Activated naive CD4-positive, alpha-beta T cell treated with anti-CD3 and anti-CD28 coated beads, Interleukin-2, amount 10 ng/mL, durations not matched to agents 7 days and 5 days (primary cell): ENCODE results near the gene ZNF281.

Experiments
- CTCF ChIA-PET: fragments of 350-600 bp; sonication (Branson Sonifier 250); formaldehyde crosslinking; loops from one replicate; lab custom pipeline; 2021; ENCODE audit warnings: antibody characterized with exemption; lab: Charles Lee
- DNase-seq: peaks from one replicate; pipeline ENCODE4 v3.0.0-alpha.2; 2020
- H3K27ac Mint-ChIP-seq: one replicate; pipeline ENCODE4 v1.8.0; 2021; ENCODE audit warnings: mild to moderate bottlenecking, moderate library complexity, mixed read lengths
- H3K27me3 Mint-ChIP-seq: one replicate; pipeline ENCODE4 v1.8.0; 2021; ENCODE audit warnings: mild to moderate bottlenecking, mixed read lengths
- H3K36me3 Mint-ChIP-seq: one replicate; pipeline ENCODE4 v1.8.0; 2021; ENCODE audit warnings: mixed read lengths
- H3K4me1 Mint-ChIP-seq: one replicate; pipeline ENCODE4 v1.8.0; 2021; ENCODE audit warnings: mixed read lengths
- H3K4me3 Mint-ChIP-seq: one replicate; pipeline ENCODE4 v1.8.0; 2021; ENCODE audit warnings: mild to moderate bottlenecking, moderate library complexity, mixed read lengths
- H3K9me3 Mint-ChIP-seq: one replicate; pipeline ENCODE4 v1.8.0; 2021; ENCODE audit warnings: mixed read lengths

Gene ZNF281

DNA sequence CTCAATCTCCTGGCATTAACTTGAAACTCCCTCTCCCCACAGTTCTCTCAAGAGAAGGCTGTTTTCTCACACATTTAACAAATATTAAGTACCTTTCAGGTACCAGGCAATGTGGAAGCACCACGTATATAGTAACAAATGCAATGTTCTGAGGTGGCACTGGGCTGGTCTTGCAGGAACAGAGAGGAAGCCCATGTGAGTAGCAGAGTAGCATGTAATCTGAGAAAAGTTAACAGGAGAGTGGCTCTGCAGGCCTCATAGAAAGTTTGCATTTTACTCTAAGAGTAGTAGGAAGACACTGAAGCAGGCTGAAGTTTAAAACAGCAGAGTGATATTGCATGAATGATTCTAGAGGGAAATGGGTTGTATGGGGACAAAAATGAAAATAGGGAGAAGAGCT is 21.0 kb downstream of the ZNF281 start:
- Mint-ChIP-seq H3K27ac (no peak overlapping the region), H3K4me1 (no peaks in the 10 kb centered on the region), H3K4me3 (no peak overlapping the region), H3K9me3 (no peaks in the 10 kb centered on the region), H3K36me3 (no peaks in the 10 kb centered on the region), H3K27me3 (no peaks in the 10 kb centered on the region)
- CTCF ChIA-PET = no interaction called here
- no peak for DNase-seq

DNA sequence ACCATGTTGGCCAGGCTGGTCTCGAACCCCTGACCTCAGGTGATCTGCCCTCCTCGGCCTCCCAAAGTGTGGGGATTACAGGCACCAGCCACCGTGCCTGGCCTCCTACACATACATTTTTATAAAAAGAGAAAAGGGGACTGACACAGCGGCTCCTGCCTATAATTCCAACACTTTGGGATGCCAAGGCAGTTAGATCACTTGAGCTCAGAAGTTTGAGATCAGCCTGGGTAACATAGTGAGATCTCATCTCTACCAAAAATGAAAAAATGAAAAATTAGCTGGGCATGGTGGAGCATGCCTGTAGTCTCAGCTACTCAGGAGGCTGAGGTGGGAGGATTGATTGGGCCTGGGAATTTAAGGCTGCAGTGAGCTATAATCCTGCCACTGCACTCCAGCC is 23.4 kb downstream of the ZNF281 start:
- no peak overlapping the region for H3K4me3 Mint-ChIP-seq
- H3K36me3 Mint-ChIP-seq = no peaks in the 10 kb centered on the region
- CTCF ChIA-PET = no interaction called here
- no peak overlapping the region for H3K27ac Mint-ChIP-seq
- no peak for DNase-seq
- H3K9me3 Mint-ChIP-seq = no peaks in the 10 kb centered on the region
- no peaks in the 10 kb centered on the region for H3K27me3 Mint-ChIP-seq
- no peaks in the 10 kb centered on the region for H3K4me1 Mint-ChIP-seq

DNA sequence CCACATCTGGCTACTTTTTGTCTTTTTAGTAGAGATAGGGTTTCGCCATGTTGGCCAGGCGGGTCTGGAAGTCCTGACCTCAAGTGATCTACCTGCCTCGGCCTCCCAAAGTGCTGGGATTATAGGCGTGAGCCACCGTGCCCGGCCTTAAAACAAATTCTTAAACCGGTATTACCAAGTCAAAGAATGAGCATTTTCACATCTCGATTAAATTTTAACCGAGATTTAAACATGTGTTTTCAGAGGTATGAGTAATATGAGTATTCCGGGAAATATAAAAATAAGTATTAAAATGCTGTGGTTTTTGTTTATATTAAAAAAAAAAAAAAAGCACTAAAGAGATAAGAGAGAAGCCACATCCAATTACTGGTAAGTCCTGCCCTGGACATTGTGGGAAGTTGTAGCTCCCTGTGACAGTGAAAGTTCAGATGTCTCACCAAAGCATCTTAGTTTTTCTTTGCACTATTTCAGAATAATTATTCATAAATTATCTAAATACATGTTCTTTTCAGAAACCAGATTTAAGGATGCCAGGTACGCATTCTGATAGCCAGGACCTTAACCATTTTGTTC is 24.9 kb downstream of the ZNF281 start:
- Mint-ChIP-seq H3K27ac (no peak overlapping the region), H3K27me3 (no peaks in the 10 kb centered on the region), H3K9me3 (no peaks in the 10 kb centered on the region), H3K4me3 (no peak overlapping the region), H3K36me3 (no peaks in the 10 kb centered on the region), H3K4me1 (no peaks in the 10 kb centered on the region)
- no peak for DNase-seq
- CTCF ChIA-PET = no interaction called here

DNA sequence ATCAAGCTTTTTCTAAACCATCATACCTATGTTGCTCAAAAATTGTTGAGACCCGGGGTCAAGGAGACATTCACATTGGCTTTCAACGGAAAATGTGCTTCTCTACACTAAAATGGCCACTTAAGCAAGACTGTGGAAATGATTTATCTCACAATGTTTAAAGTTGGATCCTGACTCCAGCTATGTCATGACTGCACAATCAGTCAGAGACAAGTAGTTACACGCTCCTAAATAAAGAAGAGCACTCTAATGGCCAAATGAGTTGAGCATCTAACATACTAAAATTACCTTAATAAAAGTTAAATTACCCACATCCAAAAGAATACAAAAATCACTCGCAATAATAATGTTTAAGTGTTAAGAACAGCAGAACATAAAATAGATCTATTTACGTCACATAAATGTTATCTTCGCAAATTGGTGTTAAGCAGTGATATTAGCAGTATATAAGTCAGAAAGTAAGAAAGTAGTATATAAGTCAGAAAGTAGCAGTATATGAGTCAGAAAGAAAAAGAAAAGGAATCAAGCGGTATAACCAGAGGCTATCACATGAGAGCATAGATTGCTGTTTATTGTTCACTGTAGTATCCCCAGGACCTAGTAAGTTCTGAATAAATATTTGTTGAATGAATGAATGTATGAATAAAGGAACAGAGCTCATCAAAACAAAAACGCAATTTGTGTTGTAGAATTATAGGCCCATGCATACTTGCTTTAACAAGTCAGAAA is 28.4 kb downstream of the ZNF281 start:
- no peak for DNase-seq
- Mint-ChIP-seq H3K27ac (no peak overlapping the region), H3K4me1 (peaks cover 2% of the 10 kb centered on the region), H3K4me3 (no peak overlapping the region), H3K27me3 (no peaks in the 10 kb centered on the region), H3K36me3 (no peaks in the 10 kb centered on the region), H3K9me3 (no peaks in the 10 kb centered on the region)
- CTCF ChIA-PET = no interaction called here

DNA sequence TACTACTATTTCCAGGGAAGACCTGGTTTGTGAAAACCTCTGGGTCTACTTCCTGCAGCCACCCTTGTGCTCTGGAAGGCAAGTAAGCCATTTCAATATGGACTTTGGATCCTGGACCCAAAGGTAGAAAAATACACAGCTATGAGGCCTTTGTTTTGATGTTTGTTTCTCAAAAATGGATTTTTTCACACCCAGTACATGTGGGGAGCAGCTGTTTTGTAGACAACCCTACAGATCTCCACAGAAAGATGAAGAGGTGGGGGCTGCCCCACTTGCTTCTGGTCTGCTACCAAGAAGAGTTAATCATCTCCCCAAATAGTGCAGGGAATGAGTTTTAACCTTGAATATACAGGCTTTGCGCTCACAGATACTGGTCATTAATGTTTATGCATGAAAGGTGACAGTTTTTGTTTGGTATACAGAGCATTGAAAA is 29.2 kb downstream of the ZNF281 start:
- no peaks in the 10 kb centered on the region for H3K27me3 Mint-ChIP-seq
- H3K36me3 Mint-ChIP-seq = no peaks in the 10 kb centered on the region
- no peak overlapping the region for H3K27ac Mint-ChIP-seq
- H3K4me3 Mint-ChIP-seq = no peak overlapping the region
- H3K9me3 Mint-ChIP-seq = no peaks in the 10 kb centered on the region
- CTCF ChIA-PET = no interaction called here
- H3K4me1 Mint-ChIP-seq = peaks cover 2% of the 10 kb centered on the region
- no peak for DNase-seq

DNA sequence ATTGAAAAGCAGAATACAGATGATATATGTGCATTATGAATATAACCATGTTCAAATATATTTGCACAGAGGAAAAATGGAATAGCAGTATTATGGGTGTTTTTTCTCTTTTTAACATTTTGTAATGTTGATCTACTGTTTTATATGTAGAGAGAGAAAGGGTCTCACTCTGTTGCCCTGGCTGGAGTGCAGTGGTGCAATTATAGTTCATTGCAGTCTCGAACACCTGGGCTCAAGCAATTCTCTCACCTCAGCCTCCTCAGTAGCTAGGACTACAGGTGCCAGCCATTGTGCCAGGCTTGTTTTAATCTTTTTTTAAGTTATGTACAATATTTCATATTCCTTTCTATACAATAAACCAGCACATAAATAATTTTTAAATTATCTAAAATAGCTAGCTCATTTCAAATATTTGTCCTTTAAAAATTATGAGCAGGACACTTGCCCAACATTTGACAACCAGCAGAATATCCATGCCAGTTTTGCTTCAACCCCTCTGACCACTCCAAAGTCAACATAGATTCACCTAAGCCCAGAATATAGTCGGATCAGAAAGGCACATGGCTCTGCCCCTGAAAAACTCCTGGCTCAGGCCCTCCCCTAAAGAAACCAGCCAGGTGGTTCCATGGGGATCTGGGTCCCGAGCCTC is 29.8 kb downstream of the ZNF281 start:
- no peak overlapping the region for H3K27ac Mint-ChIP-seq
- H3K27me3 Mint-ChIP-seq = no peaks in the 10 kb centered on the region
- peaks cover 2% of the 10 kb centered on the region for H3K4me1 Mint-ChIP-seq
- H3K36me3 Mint-ChIP-seq = no peaks in the 10 kb centered on the region
- DNase-seq = no peak
- H3K9me3 Mint-ChIP-seq = no peaks in the 10 kb centered on the region
- no peak overlapping the region for H3K4me3 Mint-ChIP-seq
- CTCF ChIA-PET = no interaction called here

DNA sequence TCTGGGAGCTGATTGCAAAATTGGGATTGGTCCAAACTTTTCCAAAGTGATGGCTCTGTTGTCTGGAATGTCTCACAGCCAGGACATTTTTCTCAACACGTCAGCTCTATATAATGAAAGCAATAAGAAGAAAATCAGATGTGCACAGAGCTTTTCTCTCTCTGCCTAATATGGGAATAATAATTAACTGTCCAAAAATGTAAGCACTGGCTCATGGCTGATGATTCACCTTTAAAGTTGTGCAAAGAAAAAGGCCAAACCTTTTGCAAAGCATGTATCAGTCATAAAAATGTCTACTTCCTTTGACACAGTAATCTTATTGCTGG is 30.4 kb downstream of the ZNF281 start:
- Mint-ChIP-seq H3K9me3 (no peaks in the 10 kb centered on the region), H3K4me1 (peaks cover 2% of the 10 kb centered on the region), H3K4me3 (no peak overlapping the region), H3K27ac (no peak overlapping the region), H3K36me3 (no peaks in the 10 kb centered on the region), H3K27me3 (no peaks in the 10 kb centered on the region)
- CTCF ChIA-PET = no interaction called here
- no peak for DNase-seq

DNA sequence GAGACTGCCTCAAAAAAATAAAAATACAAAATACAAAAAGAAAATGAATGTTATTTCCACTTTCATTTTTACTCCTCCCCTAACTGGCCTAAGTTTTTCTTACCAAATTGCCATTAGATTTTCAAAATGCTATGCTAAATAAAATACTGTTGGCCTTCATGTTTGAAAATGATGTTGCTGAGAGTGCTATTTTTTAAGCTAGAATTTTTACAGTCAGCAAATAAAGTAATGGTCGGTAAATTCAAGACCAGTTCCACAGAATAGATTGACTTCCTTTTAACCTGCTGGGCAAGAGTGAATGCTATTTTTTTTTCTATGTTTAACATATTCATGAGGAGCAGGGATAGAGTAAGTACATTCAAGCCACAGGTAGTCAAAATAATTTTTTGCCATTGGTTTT is 31.7 kb downstream of the ZNF281 start:
- H3K27me3 Mint-ChIP-seq = no peaks in the 10 kb centered on the region
- H3K36me3 Mint-ChIP-seq = no peaks in the 10 kb centered on the region
- H3K4me1 Mint-ChIP-seq = peaks cover 2% of the 10 kb centered on the region
- no peaks in the 10 kb centered on the region for H3K9me3 Mint-ChIP-seq
- no peak overlapping the region for H3K27ac Mint-ChIP-seq
- CTCF ChIA-PET = no interaction called here
- DNase-seq = no peak
- no peak overlapping the region for H3K4me3 Mint-ChIP-seq

DNA sequence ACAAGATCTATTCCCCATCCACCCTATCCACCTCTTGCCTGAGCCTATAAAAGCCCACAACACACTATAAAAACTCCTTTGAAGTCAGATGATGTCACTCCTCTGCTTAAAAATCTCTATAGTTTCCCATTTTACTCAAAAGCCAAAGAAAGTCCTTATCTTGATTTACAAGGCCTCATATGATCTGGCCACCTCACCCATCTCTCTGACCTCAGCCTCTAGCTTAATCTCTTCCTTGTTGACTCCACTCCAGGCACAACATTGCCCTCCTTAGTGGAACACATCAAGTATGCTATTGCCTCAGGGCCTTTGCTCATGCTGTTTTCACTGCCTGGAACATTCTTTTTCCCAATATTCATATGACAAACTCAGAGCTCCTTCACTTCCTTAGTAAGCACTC is 33.3 kb downstream of the ZNF281 start:
- CTCF ChIA-PET = no interaction called here
- Mint-ChIP-seq H3K27ac (no peak overlapping the region), H3K4me3 (no peak overlapping the region), H3K4me1 (peaks cover 2% of the 10 kb centered on the region), H3K27me3 (no peaks in the 10 kb centered on the region), H3K9me3 (no peaks in the 10 kb centered on the region), H3K36me3 (no peaks in the 10 kb centered on the region)
- DNase-seq = no peak

DNA sequence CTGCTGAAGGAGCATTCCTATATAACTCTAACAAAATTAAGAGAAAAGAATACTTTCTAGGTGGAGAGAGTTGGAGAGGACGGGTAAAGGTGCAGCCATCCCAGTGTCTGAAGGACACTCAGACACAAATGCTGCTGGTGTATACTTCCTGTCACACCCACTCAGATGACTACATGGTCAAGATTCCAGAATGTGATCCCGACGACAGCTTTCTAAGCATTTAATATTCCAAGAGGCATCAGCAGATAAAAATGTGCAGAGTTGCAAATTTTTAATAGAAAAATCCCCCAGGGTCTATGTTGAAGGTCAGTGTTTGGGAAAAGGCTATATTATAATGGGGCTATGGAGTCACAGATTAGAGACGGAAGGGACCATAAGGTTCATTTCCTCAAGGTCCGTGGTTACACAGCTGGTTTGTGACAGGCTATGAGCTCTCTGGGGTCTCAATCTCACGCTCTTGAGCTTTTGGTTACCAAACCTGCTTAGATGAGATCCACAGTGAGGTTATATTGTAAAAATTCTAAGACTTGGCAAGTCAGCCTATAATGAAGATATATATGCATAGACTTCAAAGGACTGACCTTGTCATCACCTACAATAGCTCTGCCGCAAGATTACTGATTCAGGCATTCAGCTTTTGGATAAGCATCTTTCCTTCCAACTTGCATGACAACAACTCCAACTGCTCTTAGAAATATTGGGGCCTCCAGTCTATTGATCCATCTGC is 35.1 kb downstream of the ZNF281 start:
- Mint-ChIP-seq H3K4me1 (peaks cover 2% of the 10 kb centered on the region), H3K4me3 (no peak overlapping the region), H3K27ac (no peak overlapping the region), H3K9me3 (no peaks in the 10 kb centered on the region), H3K27me3 (no peaks in the 10 kb centered on the region), H3K36me3 (no peaks in the 10 kb centered on the region)
- DNase-seq = no peak
- CTCF ChIA-PET = no interaction called here

DNA sequence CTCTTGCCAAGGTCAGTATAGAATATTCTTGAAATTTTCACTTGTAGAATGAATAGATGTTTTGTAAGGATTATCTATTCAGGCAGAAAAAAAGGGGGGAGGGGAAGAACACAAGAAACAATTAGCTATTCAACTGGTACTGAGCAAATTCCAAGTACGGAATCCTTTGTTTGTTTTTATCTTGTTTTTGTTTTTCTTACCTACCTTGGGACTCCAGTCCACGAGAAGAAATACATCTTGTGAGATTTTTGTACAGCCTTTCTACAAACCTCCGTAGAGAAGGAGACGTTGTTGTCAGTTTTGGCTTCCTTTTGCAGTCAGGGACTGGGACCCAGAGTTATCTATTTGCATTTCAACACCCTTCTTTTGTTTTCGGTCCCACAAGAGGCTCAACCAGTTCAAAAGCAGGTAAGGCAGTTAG is 36.0 kb downstream of the ZNF281 start:
- Mint-ChIP-seq H3K9me3 (no peaks in the 10 kb centered on the region), H3K4me1 (peaks cover 2% of the 10 kb centered on the region), H3K4me3 (no peak overlapping the region), H3K36me3 (no peaks in the 10 kb centered on the region), H3K27ac (no peak overlapping the region), H3K27me3 (no peaks in the 10 kb centered on the region)
- CTCF ChIA-PET = no interaction called here
- no peak for DNase-seq

DNA sequence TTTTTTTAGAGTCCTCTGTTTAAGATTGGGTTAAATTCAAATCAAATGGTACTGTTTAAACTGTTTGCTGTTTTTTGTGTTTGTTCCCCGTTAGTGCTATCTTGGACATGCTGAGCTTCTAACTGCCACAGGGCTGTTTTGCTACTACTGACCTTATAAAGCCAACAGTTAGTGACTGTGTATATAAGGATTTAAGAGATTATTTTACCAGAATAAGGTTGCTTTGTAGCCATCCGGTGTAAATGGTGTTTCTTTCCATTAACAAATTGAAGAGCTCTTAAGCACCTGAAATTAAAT is 37.0 kb downstream of the ZNF281 start:
- no peaks in the 10 kb centered on the region for H3K36me3 Mint-ChIP-seq
- H3K27ac Mint-ChIP-seq = no peak overlapping the region
- no peak for DNase-seq
- no peaks in the 10 kb centered on the region for H3K4me1 Mint-ChIP-seq
- H3K9me3 Mint-ChIP-seq = no peaks in the 10 kb centered on the region
- no peaks in the 10 kb centered on the region for H3K27me3 Mint-ChIP-seq
- CTCF ChIA-PET = no interaction called here
- no peak overlapping the region for H3K4me3 Mint-ChIP-seq

DNA sequence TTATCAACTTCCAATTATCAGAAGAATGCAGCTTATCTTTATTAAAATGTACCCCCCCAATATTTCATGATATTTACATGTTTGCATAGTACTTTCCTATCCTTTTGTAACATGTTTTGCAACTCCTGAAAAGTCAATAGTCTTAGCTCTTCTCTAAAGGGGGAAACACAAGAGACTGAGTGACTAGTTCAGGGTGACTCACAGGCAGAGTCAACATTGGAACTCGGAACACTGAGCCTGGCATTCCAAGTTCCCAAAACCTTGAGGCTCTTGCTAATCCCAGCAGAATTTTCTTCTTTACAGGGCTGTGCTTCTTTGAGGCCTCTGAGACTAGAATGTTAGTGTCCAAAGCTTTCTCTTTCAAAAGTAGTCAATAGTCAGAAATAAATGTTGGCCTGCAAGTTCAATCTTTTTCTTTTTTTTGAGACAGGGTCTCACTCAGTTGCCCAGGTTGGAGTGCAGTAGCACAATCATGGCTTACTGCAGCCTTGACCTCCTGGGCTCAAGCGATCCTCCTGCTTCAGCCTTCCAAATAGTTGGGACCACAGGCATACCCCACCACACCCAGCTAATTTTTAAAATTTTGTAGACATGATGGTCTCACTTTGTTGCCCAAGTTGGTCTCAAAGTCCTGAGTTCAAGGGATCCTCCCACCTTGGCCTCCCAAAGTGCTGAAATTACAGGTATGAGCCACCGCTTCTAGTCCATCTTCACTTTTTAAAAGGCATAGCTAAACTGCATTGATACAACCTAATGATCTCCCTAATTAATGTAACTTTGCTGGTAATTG is 37.5 kb downstream of the ZNF281 start:
- Mint-ChIP-seq H3K9me3 (no peaks in the 10 kb centered on the region), H3K27ac (no peak overlapping the region), H3K27me3 (no peaks in the 10 kb centered on the region), H3K36me3 (no peaks in the 10 kb centered on the region), H3K4me1 (no peaks in the 10 kb centered on the region), H3K4me3 (no peak overlapping the region)
- CTCF ChIA-PET = no interaction called here
- no peak for DNase-seq

DNA sequence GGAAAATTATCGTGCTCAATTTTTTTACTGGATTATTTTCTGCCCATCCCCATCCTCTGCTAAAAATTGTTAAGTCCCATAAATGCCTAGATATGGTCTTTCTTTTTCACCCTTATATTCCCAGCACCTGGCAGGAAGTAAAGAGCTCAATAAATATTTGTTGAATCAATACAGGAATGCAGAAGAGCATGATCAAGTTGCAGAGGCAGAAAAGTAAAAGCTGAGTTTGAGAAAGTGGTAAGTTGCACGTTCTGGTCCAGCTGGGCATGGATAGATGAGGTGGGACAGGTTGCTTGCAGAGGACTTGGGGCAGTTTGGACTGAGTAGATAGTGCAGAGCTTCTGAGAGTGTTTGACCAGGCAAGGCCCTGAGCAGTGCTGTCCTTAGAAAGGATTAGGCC is 40.1 kb downstream of the ZNF281 start:
- CTCF ChIA-PET = interaction anchor here (0.8 kb wide), 1 partner anchor 21 kb away, joined by 3 read pairs; no protein-coding TSS in a partner anchor
- Mint-ChIP-seq H3K27ac (no peak overlapping the region), H3K4me1 (no peaks in the 10 kb centered on the region), H3K9me3 (no peaks in the 10 kb centered on the region), H3K36me3 (no peaks in the 10 kb centered on the region), H3K4me3 (no peak overlapping the region), H3K27me3 (no peaks in the 10 kb centered on the region)
- no peak for DNase-seq
